ENCODE results near the gene KRTAP10-8.

- TF ChIP-seq, protein P1, sequence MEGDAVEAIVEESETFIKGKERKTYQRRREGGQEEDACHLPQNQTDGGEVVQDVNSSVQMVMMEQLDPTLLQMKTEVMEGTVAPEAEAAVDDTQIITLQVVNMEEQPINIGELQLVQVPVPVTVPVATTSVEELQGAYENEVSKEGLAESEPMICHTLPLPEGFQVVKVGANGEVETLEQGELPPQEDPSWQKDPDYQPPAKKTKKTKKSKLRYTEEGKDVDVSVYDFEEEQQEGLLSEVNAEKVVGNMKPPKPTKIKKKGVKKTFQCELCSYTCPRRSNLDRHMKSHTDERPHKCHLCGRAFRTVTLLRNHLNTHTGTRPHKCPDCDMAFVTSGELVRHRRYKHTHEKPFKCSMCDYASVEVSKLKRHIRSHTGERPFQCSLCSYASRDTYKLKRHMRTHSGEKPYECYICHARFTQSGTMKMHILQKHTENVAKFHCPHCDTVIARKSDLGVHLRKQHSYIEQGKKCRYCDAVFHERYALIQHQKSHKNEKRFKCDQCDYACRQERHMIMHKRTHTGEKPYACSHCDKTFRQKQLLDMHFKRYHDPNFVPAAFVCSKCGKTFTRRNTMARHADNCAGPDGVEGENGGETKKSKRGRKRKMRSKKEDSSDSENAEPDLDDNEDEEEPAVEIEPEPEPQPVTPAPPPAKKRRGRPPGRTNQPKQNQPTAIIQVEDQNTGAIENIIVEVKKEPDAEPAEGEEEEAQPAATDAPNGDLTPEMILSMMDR (IDR thresholded peaks at IDR 0.05): no peak
- TF ChIP-seq POLR2A (IDR thresholded peaks at IDR 0.05) (no peak), POLR2AphosphoS5 (IDR thresholded peaks at IDR 0.05) (no peak)
These were observed 36.4 kb upstream of the KRTAP10-8 start for GRCh38 chr21:44575307-44576024.

All from prostate gland (tissue), 2 donors.